ENCODE results near the gene MON2. TPM values are rescaled to one million over a fixed set of nuclear protein-coding genes. Genes with fewer than 3 reads are reported as not detected.

MON2 gene
- total and polyA plus RNA-seq, 2 of the 13 experiments (the other 11 are each of a cell fraction or from before 2014, with no cell fraction given) = 10.5 to 24.8 TPM

DNA sequence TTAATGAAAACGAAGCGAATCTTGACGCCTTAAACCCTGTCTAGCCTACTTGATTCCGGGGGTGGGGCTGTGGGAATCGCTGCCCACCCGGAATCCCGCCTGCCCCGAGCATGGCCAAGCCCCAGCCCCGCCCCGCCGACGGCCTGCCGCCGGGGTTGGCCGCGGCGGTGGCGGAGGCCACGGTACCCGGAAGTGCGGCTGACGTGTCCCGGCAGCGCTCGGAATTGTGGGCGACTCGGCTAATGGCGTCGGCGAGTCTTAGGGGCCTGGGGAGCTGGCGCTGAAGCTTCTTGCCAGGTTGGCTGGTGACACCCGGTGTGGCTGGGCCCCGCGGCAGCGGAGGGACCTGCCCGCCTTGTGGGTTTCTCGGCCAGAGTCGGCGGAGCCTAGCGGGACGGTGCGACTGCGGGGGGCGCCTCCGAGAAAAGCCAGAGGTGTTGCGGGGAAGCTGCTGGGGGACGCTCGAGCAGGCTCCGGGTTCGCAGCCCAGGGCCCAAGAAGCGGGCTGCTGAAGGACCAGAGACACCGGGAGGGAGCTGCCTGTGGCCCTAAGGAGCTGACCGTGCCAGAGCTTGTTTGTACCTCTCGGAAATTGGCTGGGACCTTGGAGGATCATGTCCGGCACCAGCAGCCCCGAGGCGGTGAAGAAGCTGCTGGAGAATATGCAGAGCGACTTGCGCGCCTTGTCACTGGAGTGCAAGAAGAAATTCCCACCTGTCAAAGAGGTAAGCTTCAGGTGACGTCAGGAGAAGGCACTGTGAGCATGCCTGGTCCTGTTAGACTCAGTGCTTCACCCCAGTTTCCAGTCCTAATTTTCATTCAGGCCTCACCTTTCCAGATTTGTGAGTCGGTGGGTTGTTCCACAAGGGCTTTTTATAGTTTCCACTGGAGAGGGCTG lies at the start of gene MON2 (continued):
- TF ChIP-seq, protein P1, sequence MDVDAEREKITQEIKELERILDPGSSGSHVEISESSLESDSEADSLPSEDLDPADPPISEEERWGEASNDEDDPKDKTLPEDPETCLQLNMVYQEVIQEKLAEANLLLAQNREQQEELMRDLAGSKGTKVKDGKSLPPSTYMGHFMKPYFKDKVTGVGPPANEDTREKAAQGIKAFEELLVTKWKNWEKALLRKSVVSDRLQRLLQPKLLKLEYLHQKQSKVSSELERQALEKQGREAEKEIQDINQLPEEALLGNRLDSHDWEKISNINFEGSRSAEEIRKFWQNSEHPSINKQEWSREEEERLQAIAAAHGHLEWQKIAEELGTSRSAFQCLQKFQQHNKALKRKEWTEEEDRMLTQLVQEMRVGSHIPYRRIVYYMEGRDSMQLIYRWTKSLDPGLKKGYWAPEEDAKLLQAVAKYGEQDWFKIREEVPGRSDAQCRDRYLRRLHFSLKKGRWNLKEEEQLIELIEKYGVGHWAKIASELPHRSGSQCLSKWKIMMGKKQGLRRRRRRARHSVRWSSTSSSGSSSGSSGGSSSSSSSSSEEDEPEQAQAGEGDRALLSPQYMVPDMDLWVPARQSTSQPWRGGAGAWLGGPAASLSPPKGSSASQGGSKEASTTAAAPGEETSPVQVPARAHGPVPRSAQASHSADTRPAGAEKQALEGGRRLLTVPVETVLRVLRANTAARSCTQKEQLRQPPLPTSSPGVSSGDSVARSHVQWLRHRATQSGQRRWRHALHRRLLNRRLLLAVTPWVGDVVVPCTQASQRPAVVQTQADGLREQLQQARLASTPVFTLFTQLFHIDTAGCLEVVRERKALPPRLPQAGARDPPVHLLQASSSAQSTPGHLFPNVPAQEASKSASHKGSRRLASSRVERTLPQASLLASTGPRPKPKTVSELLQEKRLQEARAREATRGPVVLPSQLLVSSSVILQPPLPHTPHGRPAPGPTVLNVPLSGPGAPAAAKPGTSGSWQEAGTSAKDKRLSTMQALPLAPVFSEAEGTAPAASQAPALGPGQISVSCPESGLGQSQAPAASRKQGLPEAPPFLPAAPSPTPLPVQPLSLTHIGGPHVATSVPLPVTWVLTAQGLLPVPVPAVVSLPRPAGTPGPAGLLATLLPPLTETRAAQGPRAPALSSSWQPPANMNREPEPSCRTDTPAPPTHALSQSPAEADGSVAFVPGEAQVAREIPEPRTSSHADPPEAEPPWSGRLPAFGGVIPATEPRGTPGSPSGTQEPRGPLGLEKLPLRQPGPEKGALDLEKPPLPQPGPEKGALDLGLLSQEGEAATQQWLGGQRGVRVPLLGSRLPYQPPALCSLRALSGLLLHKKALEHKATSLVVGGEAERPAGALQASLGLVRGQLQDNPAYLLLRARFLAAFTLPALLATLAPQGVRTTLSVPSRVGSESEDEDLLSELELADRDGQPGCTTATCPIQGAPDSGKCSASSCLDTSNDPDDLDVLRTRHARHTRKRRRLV (CRISPR knock-in tag; IDR thresholded peaks at IDR 0.05) = 0 out of 2 replicates have a peak, but pooled peaks have one; percentile 27
- TF ChIP-seq ZFP36L2 (CRISPR knock-in tag; IDR thresholded peaks at IDR 0.05) = 0 out of 2 replicates have a peak, but pooled peaks have one; percentile 30
- no peak for TF ChIP-seq ARID2 (CRISPR knock-in tag; IDR thresholded peaks at IDR 0.05; ENCODE audit: borderline replicate concordance)
- TF ChIP-seq, protein P2, sequence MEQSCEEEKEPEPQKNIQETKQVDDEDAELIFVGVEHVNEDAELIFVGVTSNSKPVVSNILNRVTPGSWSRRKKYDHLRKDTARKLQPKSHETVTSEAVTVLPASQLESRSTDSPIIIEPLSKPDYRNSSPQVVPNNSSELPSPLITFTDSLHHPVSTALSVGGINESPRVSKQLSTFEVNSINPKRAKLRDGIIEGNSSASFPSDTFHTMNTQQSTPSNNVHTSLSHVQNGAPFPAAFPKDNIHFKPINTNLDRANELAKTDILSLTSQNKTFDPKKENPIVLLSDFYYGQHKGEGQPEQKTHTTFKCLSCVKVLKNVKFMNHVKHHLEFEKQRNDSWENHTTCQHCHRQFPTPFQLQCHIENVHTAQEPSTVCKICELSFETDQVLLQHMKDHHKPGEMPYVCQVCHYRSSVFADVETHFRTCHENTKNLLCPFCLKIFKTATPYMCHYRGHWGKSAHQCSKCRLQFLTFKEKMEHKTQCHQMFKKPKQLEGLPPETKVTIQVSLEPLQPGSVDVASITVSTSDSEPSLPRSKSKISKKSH (CRISPR knock-in tag; IDR thresholded peaks at IDR 0.05; ENCODE audit: borderline replicate concordance) = 0 out of 2 replicates have a peak, but pooled peaks have one; percentile 59
- TF ChIP-seq ZIK1 (CRISPR knock-in tag; IDR thresholded peaks at IDR 0.05; ENCODE audit: borderline replicate concordance, low read depth) = no peak
- TF ChIP-seq, protein P3, sequence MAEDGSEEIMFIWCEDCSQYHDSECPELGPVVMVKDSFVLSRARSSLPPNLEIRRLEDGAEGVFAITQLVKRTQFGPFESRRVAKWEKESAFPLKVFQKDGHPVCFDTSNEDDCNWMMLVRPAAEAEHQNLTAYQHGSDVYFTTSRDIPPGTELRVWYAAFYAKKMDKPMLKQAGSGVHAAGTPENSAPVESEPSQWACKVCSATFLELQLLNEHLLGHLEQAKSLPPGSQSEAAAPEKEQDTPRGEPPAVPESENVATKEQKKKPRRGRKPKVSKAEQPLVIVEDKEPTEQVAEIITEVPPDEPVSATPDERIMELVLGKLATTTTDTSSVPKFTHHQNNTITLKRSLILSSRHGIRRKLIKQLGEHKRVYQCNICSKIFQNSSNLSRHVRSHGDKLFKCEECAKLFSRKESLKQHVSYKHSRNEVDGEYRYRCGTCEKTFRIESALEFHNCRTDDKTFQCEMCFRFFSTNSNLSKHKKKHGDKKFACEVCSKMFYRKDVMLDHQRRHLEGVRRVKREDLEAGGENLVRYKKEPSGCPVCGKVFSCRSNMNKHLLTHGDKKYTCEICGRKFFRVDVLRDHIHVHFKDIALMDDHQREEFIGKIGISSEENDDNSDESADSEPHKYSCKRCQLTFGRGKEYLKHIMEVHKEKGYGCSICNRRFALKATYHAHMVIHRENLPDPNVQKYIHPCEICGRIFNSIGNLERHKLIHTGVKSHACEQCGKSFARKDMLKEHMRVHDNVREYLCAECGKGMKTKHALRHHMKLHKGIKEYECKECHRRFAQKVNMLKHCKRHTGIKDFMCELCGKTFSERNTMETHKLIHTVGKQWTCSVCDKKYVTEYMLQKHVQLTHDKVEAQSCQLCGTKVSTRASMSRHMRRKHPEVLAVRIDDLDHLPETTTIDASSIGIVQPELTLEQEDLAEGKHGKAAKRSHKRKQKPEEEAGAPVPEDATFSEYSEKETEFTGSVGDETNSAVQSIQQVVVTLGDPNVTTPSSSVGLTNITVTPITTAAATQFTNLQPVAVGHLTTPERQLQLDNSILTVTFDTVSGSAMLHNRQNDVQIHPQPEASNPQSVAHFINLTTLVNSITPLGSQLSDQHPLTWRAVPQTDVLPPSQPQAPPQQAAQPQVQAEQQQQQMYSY (CRISPR knock-in tag; IDR thresholded peaks at IDR 0.05) = 0 out of 2 replicates have a peak, but pooled peaks have one; percentile 27
- TF ChIP-seq ARNT2 (CRISPR knock-in tag; IDR thresholded peaks at IDR 0.05; ENCODE audit: low read depth) = peak; percentile 79; the same call in 1 of the 2 replicates
- TF ChIP-seq RAD51 (IDR thresholded peaks at IDR 0.05; ENCODE audit: borderline replicate concordance) = no peak
- no peak for TF ChIP-seq ARNT (IDR thresholded peaks at IDR 0.05)
- no peak for TF ChIP-seq ZMYM2 (CRISPR knock-in tag; IDR thresholded peaks at IDR 0.05)
- peak; percentile 18; the same call in 1 of the 2 replicates for TF ChIP-seq TGIF2 (CRISPR knock-in tag; IDR thresholded peaks at IDR 0.05)
- no peak for TF ChIP-seq ZEB1 (IDR thresholded peaks at IDR 0.05; ENCODE audit: insufficient replicate concordance, low read depth)
- no peak for TF ChIP-seq ZNF558 (CRISPR knock-in tag; IDR thresholded peaks at IDR 0.05; ENCODE audit: borderline replicate concordance)
- TF ChIP-seq SNRNP70 (IDR thresholded peaks at IDR 0.05; ENCODE audit: low read depth, low read length) = no peak
- 0 out of 2 replicates have a peak, but pooled peaks have one; percentile 52 for TF ChIP-seq ARHGAP35 (CRISPR knock-in tag; IDR thresholded peaks at IDR 0.05; ENCODE audit: borderline replicate concordance)
- TF ChIP-seq, protein P4, sequence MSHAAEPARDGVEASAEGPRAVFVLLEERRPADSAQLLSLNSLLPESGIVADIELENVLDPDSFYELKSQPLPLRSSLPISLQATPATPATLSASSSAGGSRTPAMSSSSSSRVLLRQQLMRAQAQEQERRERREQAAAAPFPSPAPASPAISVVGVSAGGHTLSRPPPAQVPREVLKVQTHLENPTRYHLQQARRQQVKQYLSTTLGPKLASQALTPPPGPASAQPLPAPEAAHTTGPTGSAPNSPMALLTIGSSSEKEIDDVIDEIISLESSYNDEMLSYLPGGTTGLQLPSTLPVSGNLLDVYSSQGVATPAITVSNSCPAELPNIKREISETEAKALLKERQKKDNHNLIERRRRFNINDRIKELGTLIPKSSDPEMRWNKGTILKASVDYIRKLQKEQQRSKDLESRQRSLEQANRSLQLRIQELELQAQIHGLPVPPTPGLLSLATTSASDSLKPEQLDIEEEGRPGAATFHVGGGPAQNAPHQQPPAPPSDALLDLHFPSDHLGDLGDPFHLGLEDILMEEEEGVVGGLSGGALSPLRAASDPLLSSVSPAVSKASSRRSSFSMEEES (CRISPR knock-in tag; IDR thresholded peaks at IDR 0.05) = no peak
